ENCODE results near the gene PSMA6. TPM values are rescaled to one million over a fixed set of nuclear protein-coding genes. Genes with fewer than 3 reads are reported as not detected.

Gene PSMA6
- total RNA-seq, 1 donor from 2014 or later = 157 TPM

DNA sequence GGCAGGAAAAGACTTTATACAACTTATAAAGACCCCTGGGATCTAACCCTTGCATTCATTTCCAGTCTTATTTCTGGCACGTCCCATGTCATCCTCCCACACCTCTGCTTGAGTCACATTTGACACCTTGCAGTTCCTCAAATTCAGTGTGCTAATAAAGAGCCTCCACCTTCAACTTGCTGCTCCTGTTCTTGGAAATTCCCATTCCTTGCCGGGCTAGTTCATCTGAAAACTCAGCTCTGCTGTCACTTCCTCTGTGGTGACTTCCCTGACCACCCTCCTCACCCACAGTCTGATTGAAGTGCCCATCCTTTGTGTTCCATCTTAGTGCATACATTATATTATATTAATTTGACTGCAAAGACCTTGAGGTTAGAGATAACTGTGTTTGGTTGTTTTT lies 37.4 kb upstream of the PSMA6 start:
- no peaks in the 10 kb centered on the region for H3K9me3 ChIP-seq
- peaks cover 4% of the 10 kb centered on the region for H3K4me1 ChIP-seq
- TF ChIP-seq, protein P1, sequence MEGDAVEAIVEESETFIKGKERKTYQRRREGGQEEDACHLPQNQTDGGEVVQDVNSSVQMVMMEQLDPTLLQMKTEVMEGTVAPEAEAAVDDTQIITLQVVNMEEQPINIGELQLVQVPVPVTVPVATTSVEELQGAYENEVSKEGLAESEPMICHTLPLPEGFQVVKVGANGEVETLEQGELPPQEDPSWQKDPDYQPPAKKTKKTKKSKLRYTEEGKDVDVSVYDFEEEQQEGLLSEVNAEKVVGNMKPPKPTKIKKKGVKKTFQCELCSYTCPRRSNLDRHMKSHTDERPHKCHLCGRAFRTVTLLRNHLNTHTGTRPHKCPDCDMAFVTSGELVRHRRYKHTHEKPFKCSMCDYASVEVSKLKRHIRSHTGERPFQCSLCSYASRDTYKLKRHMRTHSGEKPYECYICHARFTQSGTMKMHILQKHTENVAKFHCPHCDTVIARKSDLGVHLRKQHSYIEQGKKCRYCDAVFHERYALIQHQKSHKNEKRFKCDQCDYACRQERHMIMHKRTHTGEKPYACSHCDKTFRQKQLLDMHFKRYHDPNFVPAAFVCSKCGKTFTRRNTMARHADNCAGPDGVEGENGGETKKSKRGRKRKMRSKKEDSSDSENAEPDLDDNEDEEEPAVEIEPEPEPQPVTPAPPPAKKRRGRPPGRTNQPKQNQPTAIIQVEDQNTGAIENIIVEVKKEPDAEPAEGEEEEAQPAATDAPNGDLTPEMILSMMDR (IDR thresholded peaks at IDR 0.05) = no peak
- ATAC-seq (peak; percentile 27), DNase-seq (no peak)
- intact Hi-C loops (cut with DNase I) = no loop called here
- H3K27ac ChIP-seq = no peak overlapping the region
- no peaks in the 10 kb centered on the region for H3K27me3 ChIP-seq
- H3K36me3 ChIP-seq = no peaks in the 10 kb centered on the region
- H3K4me3 ChIP-seq = no peak overlapping the region

DNA sequence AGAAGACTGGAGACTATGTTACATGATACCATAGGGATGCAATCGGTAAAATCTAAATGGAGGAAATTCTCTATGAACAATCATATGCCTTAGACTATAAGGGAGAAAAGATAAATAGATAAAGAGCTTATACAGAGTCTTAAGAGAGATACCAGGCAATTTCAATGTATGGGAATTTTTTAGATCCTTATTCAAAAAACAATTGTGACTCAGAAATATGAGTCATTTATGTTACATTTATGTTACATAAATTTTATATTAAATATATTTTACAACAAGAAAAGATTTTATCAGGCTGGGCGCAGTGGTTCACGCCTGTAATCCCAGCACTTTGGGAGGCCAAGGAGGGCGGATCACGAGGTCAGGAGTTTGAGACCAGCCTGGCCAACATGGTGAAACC lies 36.5 kb upstream of the PSMA6 start:
- TF ChIP-seq, protein P1 (IDR thresholded peaks at IDR 0.05) = no peak
- Histone ChIP-seq H3K27me3 (no peaks in the 10 kb centered on the region), H3K9me3 (no peaks in the 10 kb centered on the region), H3K27ac (no peak overlapping the region), H3K4me1 (peaks cover 1% of the 10 kb centered on the region), H3K4me3 (no peak overlapping the region), H3K36me3 (no peaks in the 10 kb centered on the region)
- no peak for ATAC-seq
- intact Hi-C loops (cut with DNase I) = no loop called here
- DNase-seq = no peak

DNA sequence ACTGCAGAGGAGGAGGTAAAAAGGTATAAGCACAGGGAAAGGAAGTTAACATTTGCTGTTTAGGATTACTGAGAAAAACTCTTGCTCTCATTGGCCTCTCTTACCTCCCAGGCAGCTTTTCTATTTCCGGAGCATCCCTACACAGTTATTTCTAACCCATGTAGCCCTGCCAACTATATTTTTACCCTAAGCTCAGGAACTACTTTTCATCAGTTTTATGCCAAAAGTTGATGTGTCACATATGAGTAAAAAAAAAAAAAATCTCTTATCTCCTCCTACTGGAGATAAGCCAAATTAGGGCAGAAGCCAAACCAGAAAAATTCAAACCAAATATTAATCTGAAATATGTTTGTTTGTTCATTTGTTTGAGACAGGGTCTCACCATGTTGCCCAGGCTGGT lies 34.4 kb upstream of the PSMA6 start:
- Histone ChIP-seq H3K27me3 (no peaks in the 10 kb centered on the region), H3K27ac (no peak overlapping the region), H3K9me3 (no peaks in the 10 kb centered on the region), H3K4me3 (no peak overlapping the region), H3K36me3 (no peaks in the 10 kb centered on the region), H3K4me1 (no peaks in the 10 kb centered on the region)
- ATAC-seq (no peak), DNase-seq (no peak)
- intact Hi-C loops (cut with DNase I) = no loop called here
- TF ChIP-seq, protein P1 (IDR thresholded peaks at IDR 0.05) = no peak

DNA sequence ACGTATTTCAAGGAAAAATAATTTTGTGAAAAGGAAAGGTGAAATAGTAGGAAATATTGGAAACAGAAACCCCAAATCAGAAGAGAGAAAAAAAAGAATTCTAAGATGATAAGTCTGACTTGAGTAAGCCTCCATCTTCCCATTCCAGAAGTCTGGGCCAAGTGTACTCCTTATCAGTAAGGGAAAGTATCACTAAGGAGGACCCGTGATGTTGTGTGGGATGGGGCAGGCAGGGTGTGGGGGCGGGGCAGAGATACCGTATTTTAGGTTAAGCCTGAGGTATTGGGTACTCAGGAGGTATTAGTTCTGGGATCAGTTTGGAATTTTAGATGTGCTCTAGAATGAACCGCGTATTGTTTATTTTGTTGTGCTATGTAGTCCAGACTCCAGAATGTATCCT lies 33.8 kb upstream of the PSMA6 start:
- Histone ChIP-seq H3K27me3 (no peaks in the 10 kb centered on the region), H3K4me3 (no peak overlapping the region), H3K4me1 (no peaks in the 10 kb centered on the region), H3K36me3 (no peaks in the 10 kb centered on the region), H3K27ac (no peak overlapping the region), H3K9me3 (no peaks in the 10 kb centered on the region)
- DNase-seq (no peak), ATAC-seq (no peak)
- TF ChIP-seq, protein P1 (IDR thresholded peaks at IDR 0.05) = no peak
- intact Hi-C loops (cut with DNase I) = no loop called here

DNA sequence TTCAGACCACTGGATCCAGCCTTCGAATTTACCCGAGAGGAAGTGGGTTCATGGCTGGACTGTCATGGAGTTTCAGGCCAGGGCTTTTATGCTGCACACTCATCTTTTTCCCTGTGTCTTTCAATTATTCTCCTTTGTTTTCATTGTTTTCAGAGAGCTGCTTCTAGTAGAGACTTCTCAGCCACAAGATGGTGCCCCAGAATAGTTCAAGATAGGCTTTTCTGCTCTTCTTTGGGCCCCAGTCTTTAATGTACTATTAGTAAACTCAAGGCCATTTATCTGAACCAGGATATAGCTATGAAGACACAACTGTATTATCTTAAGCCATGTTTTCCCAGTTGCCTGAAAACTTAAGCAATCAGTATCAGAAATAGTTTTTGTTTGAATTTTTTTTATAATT lies 30.4 kb upstream of the PSMA6 start:
- H3K4me3 ChIP-seq = no peak overlapping the region
- no peaks in the 10 kb centered on the region for H3K9me3 ChIP-seq
- no peaks in the 10 kb centered on the region for H3K27me3 ChIP-seq
- intact Hi-C loops (cut with DNase I) = no loop called here
- ATAC-seq = peak; percentile 43
- no peaks in the 10 kb centered on the region for H3K4me1 ChIP-seq
- no peak for DNase-seq
- no peak overlapping the region for H3K27ac ChIP-seq
- TF ChIP-seq, protein P1 (IDR thresholded peaks at IDR 0.05) = peak; percentile 30
- no peaks in the 10 kb centered on the region for H3K36me3 ChIP-seq

DNA sequence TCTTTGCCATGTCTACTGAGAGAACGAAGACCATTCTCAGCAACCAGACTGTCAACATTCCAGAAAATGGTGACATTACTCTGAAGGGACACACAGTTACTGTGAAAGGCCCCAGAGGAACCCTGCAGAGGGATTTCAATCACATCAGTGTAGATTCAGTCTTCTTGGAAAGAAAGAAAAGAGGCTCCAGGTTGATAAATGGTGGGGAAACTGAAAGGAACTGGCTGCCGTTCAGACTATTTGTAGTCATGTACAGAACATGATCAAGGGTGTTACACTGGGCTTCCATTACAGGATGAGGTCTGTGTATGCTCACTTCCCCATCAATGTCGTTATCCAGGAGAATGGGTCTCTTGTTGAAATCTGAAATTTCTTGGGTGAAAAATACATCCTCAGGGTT lies 29.7 kb upstream of the PSMA6 start:
- H3K4me1 ChIP-seq = no peaks in the 10 kb centered on the region
- H3K27ac ChIP-seq = no peak overlapping the region
- ATAC-seq = no peak
- intact Hi-C loops (cut with DNase I) = no loop called here
- no peaks in the 10 kb centered on the region for H3K36me3 ChIP-seq
- no peak for DNase-seq
- H3K27me3 ChIP-seq = no peaks in the 10 kb centered on the region
- TF ChIP-seq, protein P1 (IDR thresholded peaks at IDR 0.05) = no peak
- no peaks in the 10 kb centered on the region for H3K9me3 ChIP-seq
- no peak overlapping the region for H3K4me3 ChIP-seq

Data from upper lobe of right lung (tissue), 1 donor.